Erythroblast (primary cell): Measurements from ENCODE around the gene NTSR1.

Experiments
- DNase-seq, 2 experiments: peaks; one replicate each; lab custom pipeline; 2025; lab: John Stamatoyannopoulos, UW
- GATA1 ChIP-seq: IDR thresholded peaks from 2 replicates; pipeline ENCODE4 v1.6.1; 2011; ENCODE audit warnings: low read depth, mild to moderate bottlenecking, control low read depth, low read length, moderate library complexity
- POLR2A ChIP-seq: IDR thresholded peaks from 2 replicates; pipeline ENCODE4 v1.6.1; 2011; ENCODE audit warnings: mild to moderate bottlenecking, low read length

NTSR1 gene

DNA sequence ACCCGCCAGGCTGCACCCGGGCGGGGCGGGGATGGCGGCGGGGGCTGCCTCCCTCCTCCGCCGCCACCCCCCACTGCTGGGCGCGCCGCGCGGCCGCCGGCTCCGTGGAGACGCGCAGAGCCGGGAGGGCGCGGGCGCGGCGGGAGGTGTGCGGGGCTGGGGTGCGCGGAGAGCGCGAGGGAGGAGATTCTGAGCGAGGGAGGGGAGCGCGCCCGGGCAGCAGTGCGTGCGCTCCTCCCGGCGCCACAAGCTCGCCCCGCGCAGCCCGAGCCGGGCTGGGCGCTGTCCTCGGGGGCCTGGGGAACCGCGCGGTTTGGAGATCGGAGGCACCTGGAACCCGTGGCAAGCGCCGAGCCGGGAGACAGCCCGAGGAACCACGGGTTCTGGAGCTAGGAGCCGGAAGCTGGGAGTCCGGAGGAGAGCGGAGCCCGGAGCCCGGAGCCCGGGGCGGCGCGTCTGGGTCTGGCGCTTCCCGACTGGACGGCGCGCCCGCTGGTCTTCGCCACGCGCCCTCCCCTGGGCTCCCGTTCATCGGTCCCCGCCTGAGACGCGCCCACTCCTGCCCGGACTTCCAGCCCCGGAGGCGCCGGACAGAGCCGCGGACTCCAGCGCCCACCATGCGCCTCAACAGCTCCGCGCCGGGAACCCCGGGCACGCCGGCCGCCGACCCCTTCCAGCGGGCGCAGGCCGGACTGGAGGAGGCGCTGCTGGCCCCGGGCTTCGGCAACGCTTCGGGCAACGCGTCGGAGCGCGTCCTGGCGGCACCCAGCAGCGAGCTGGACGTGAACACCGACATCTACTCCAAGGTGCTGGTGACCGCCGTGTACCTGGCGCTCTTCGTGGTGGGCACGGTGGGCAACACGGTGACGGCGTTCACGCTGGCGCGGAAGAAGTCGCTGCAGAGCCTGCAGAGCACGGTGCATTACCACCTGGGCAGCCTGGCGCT is at the start of gene NTSR1:
Gene NTSR1, plus strand, starts transcription at position 246 of the 946 bp plus-strand sequence. Its CDS starts 372 bp downstream, at position 618.
- no peak for DNase-seq
- TF ChIP-seq POLR2A = no peak
- no peak for TF ChIP-seq GATA1

- TF ChIP-seq POLR2A = no peak
- no peak for DNase-seq
Observed at GRCh38 chr20:62659488-62660239, 49.0 kb upstream of the NTSR1 start.

DNA sequence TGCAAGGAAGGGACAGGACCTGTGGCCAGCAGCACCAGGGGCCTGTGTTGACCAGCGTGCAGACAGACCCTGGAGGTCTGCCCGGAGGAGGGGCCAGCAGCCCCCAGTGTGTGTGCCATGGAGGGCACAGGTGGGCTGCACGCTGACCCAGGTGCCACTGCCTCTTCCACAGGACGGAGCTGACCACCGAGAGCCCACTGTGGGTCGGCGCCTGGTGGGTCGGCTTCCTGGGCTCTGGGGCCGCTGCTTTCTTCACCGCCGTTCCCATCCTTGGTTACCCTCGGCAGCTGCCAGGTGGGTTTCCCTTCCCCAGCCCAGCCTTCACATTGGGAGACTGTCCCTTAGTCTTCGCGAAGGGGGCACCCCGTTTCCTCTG is 48.4 kb upstream of the NTSR1 start:
- no peak for DNase-seq
- TF ChIP-seq GATA1 = no peak
- no peak for TF ChIP-seq POLR2A

GRCh38 chr20:62660768-62661167 is 47.9 kb upstream of the NTSR1 start:
- TF ChIP-seq POLR2A (no peak), GATA1 (no peak)
- no peak for DNase-seq

GRCh38 chr20:62661647-62662046 is 47.0 kb upstream of the NTSR1 start:
- TF ChIP-seq POLR2A (no peak), GATA1 (no peak)
- no peak for DNase-seq

DNA sequence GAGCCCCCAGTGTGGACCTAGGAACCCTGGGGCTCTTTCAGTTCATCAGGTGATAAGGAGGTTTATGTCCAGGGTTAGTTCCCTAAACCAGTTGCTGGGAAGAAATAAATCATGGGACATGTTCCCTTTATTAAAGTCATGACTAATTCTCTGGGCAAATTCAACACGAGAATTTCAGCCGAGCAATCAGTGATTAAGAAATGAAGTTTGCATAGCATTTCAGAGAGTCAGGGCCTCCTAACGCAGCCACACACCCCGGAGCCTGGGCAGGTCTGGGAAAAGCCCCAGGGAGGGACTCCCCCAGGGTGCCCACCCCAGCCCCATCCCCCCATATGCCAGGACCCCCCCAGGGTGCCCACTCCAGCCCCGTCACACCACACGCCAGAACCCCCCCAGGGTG is 46.2 kb upstream of the NTSR1 start:
- no peak for TF ChIP-seq POLR2A
- no peak for TF ChIP-seq GATA1
- DNase-seq = no peak

DNA sequence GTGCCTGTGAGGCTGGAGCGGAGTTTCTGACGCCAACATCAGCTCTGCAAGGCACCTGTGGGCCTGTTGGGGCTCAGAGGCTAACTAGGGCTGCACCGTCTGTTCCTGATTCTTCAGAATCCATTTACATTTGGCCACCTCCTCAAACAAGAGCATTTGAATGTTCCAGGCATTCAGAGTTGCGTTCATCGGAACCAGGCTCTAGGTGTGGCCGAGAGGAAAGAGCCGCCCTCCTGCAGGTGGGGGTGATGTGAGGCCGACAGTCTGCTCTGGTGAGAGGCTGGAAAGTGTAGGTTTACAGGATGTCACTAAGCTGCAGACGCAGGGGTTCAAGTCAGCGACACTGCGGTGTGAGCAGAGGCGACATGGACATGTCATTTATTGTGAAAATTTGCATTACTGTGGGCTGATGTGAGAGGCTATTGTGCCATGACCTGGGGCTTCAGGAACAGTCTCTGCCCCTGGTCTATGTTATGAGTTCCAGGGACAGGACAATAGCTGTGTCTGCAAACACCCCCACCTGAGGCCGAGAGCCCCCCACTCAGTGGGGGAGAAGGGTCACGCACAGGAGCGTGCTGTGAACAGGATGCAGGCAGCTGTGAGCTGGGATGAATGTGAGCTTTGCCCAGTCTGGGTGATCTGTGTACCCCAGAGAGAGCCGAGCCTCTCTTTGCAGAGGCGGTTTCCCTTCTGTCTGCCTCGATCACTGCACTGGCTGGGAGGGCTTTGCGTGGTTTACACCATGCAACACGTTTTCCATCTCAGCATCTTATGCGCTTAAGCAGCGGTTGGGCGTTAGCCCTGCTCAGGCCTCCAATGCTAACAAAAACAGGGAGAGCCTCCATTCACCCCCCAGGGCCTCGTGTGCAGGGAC is 45.3 kb upstream of the NTSR1 start:
- TF ChIP-seq GATA1 = no peak
- DNase-seq = no peak

- TF ChIP-seq GATA1 (no peak), POLR2A (no peak)
- DNase-seq = no peak
Observed at GRCh38 chr20:62664019-62664971, 44.3 kb upstream of the NTSR1 start.

DNA sequence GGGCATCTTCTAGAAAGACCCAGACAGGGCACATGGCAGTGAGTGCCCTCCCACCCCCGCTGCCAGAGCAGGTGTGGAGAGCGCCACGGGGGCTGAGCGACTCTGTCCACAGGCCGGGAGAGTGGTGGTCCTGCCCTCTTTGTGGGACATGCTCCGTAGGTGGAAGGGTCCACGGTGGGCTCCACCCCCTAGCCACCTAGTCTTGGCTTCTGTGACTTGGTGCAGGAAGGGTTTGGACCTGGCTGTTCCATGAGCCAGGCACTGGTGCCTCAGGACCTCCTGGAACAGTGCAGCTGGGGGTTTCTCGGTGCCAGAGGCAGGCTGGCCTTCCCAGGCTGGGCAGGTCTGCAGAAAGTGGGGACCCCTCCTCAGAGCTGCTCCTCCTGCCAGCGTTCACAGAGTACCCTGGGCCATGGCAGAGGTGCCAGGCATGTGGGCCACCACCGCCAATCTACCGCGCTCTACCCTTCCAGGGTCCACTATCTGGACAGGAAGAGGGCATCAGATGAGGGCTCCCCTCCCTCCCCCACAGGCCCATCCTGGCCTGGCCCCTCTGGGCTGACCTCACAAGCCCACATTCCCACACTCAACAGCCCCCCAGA is 43.4 kb upstream of the NTSR1 start:
- DNase-seq = no peak
- TF ChIP-seq POLR2A = no peak

GRCh38 chr20:62665826-62666735 is 42.6 kb upstream of the NTSR1 start:
- TF ChIP-seq GATA1 (no peak), POLR2A (no peak)
- no peak for DNase-seq
